Left lung (tissue), 10 donors: ENCODE measurements around the gene TAOK1. TPM values are rescaled to one million over a fixed set of nuclear protein-coding genes. Genes with fewer than 3 reads are reported as not detected.

Experiments
- ATAC-seq: fragments of 200-7000 bp; cut with Tn5 transposase; one replicate; pipeline ENCODE4 v1.9.1; 2020; ENCODE audit warnings: moderate library complexity
- DNase-seq, 4 donors: peaks; one replicate each; pipeline ENCODE4 v3.0.0-alpha.2; 2013 to 2020
- H3K27ac ChIP-seq, 2 donors: fragments of 200-600 bp; sonication (generic) in 1 of 2; one replicate each; pipeline versions ENCODE4 v1.5.0 to v1.8.0; 2020 to 2021
- H3K27me3 ChIP-seq, 2 donors: fragments of 200-600 bp; sonication (generic) in 1 of 2; one replicate each; pipeline versions ENCODE4 v1.5.0 to v1.8.0; 2020 to 2021
- H3K36me3 ChIP-seq, 2 donors: fragments of 200-600 bp; sonication (generic) in 1 of 2; one replicate each; pipeline versions ENCODE4 v1.5.0 to v1.8.0; 2020 to 2021
- H3K4me1 ChIP-seq, 2 donors: fragments of 200-600 bp; one replicate each; pipeline ENCODE4 v1.8.0; 2021
- H3K4me3 ChIP-seq, 2 donors: fragments of 200-600 bp; sonication (generic) in 1 of 2; one replicate each; pipeline versions ENCODE4 v1.5.0 to v1.8.0; 2020 to 2021; ENCODE audit warnings: mild to moderate bottlenecking in 1 of 2
- H3K9me3 ChIP-seq, 2 donors: fragments of 200-600 bp; sonication (generic) in 1 of 2; one replicate each; pipeline versions ENCODE4 v1.5.0 to v1.8.0; 2020 to 2021
- intact Hi-C, 2 donors: fragments of 100-400 bp; cut with DNase I; formaldehyde crosslinking; loops; one replicate each; pipeline versions ENCODE4 v1.11.2 to v1.14.2; 2022
- polyA plus RNA-seq, 6 donors: library from polyadenylated mRNA; unstranded; fragments of 120-200 nt; gene quantifications; one replicate each; pipeline ENCODE4 v1.2.1, GENCODE V29; 2013; ENCODE audit not compliant: insufficient read length in 6 of 6
- total RNA-seq, 2 donors: library from RNA; stranded (reverse); fragmentation: NEBNext Ultra II Directional; extraction: Animal tissue kit (Norgen Biotek cat#: 25700); gene quantifications; one replicate each; pipeline ENCODE4 v1.2.1, GENCODE V29; 2021
- TF ChIP-seq, protein P1 (sequence below), 2 donors: fragments of 200-600 bp; sonication (generic) in 1 of 2; IDR thresholded peaks; one replicate each; pipeline versions ENCODE4 v1.5.0 to v1.8.0; 2021; ENCODE audit warnings: antibody characterized with exemption in 2 of 2
- donor health status: DM: no; HTN: yes; CAD: no.
- donor health status: DM: no; HTN: no; CAD: no.

TAOK1 gene
- total and polyA plus RNA-seq, 8 donors = 43.4 to 66.0 (median 46.3) TPM

DNA sequence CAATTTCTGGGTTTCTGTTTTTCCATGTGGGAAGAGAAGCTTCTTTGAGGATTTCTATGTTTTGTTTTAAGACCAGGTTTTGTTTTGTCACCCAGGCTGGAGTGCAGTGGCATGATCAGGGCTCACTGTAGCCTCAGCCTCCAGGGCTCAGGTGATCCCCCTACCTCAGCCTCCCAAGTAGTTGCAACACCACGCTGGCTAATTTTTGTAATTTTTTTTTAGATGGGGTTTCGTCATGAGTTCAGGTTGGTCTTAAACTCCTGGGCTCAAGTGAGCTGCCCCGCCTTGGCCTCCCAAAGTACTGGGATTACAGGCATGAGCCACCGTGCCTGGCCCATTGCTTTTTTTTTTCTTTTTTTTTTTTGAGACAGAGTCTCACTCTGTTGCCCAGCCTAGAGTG lies 25.5 kb upstream of the TAOK1 start:
- H3K27ac ChIP-seq = no peak overlapping the region
- no peaks in the 10 kb centered on the region for H3K4me1 ChIP-seq
- intact Hi-C loops = no loop called here
- ATAC-seq (no peak), DNase-seq (no peak)
- H3K27me3 ChIP-seq = no peaks in the 10 kb centered on the region
- no peak overlapping the region for H3K4me3 ChIP-seq
- no peaks in the 10 kb centered on the region for H3K36me3 ChIP-seq
- H3K9me3 ChIP-seq = no peaks in the 10 kb centered on the region
- TF ChIP-seq, protein P1, sequence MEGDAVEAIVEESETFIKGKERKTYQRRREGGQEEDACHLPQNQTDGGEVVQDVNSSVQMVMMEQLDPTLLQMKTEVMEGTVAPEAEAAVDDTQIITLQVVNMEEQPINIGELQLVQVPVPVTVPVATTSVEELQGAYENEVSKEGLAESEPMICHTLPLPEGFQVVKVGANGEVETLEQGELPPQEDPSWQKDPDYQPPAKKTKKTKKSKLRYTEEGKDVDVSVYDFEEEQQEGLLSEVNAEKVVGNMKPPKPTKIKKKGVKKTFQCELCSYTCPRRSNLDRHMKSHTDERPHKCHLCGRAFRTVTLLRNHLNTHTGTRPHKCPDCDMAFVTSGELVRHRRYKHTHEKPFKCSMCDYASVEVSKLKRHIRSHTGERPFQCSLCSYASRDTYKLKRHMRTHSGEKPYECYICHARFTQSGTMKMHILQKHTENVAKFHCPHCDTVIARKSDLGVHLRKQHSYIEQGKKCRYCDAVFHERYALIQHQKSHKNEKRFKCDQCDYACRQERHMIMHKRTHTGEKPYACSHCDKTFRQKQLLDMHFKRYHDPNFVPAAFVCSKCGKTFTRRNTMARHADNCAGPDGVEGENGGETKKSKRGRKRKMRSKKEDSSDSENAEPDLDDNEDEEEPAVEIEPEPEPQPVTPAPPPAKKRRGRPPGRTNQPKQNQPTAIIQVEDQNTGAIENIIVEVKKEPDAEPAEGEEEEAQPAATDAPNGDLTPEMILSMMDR (IDR thresholded peaks at IDR 0.05) = no peak

DNA sequence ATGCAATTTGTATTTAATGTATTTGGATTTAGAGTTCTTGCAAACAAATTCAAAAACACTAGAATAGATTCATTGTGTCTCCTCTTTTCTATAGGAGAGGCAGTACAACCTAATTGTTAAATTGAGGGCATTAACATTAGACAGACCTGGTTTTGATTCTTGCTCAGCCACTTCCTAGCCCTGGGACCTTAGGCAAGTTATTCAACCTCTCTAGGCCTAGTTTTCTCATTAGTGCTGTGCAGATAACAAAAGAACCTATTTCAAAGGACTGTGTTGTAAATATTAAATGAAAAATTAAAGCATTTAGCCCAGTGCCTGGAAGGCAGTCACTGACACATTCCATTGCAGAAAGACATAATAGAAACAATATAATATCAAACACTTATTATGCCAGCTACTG lies 22.0 kb upstream of the TAOK1 start:
- no peaks in the 10 kb centered on the region for H3K4me1 ChIP-seq
- intact Hi-C loops = no loop called here
- H3K4me3 ChIP-seq = no peak overlapping the region
- DNase-seq (no peak), ATAC-seq (no peak)
- no peaks in the 10 kb centered on the region for H3K9me3 ChIP-seq
- TF ChIP-seq, protein P1 (IDR thresholded peaks at IDR 0.05) = no peak
- H3K27me3 ChIP-seq = no peaks in the 10 kb centered on the region
- no peak overlapping the region for H3K27ac ChIP-seq
- H3K36me3 ChIP-seq = no peaks in the 10 kb centered on the region

DNA sequence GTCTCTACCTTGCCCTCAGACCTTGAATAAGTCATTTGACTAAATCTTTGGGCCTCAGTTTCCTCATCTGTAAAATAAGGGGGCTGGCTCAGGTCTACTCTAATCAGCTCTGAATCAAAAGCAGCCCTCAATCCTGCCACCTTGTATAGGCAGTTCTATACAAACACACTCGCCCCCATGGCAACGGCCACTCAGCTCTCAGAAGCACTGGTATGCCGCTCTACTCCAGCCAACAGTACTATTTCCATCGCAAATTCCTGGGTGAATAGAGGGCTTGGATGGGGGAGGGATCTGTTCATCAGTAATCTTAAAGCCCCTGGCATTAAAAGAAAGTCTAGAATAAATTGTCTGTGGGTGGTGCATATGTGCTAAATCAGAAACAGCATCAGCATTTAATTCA lies 21.2 kb upstream of the TAOK1 start:
- no peaks in the 10 kb centered on the region for H3K36me3 ChIP-seq
- no peaks in the 10 kb centered on the region for H3K4me1 ChIP-seq
- H3K27ac ChIP-seq = no peak overlapping the region
- H3K4me3 ChIP-seq = no peak overlapping the region
- H3K27me3 ChIP-seq = no peaks in the 10 kb centered on the region
- TF ChIP-seq, protein P1 (IDR thresholded peaks at IDR 0.05) = no peak
- H3K9me3 ChIP-seq = no peaks in the 10 kb centered on the region
- intact Hi-C loops = no loop called here
- DNase-seq = peak in 2 of 4 donors; percentile 54 to 68
- peak; percentile 81 for ATAC-seq

DNA sequence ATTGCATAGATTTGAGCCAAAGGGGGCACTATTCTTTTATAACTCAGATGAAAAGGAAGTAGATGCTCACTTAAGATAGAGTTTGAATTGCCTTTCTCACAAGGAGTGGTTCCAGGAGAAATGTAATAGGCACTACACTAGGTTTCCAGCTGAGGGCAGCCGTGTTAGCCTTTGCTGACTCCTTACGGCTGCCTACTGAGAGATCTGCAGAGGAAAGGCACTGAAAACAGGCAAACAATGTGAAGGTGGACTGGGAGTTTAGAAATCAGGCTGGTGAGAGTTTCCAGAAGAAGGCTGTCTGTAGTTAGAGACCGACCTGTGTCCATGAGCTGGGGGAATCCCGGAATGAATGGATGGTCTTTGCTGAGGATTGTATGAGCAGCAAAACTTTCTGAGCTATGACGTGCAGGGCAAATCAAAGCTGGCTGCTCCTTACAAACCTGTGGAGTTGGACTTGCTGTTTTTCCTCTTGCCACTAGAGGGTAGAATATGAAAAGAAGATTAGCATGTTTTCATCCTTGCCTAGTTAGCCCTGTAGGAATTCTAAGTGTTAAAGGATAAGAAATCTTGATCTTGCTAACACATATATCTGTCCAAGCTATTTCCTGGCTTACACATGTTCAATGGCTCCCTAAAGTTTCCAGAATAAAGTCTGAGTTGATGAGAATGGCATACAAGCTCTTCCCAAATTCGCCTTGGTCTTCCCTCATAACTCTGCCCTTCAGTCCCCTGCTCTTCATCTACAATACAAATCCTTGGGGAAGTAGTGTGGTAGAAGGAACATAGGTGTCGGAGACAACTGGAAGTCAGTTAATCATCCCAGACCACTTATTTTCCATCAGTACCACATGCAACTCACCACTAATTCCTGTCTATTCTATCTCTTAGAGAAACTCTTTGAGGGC lies 20.1 kb upstream of the TAOK1 start:
- no peaks in the 10 kb centered on the region for H3K36me3 ChIP-seq
- no peaks in the 10 kb centered on the region for H3K4me1 ChIP-seq
- TF ChIP-seq, protein P1 (IDR thresholded peaks at IDR 0.05) = peak; percentile 63 to 84
- peak overlapping the region; percentile 38 to 49 for H3K27ac ChIP-seq
- H3K27me3 ChIP-seq = no peaks in the 10 kb centered on the region
- intact Hi-C loops = loop anchor here in 1 of 2 donors (5.0 kb wide), 1 partner anchor 167 kb away; no protein-coding TSS in a partner anchor
- DNase-seq (peak in 3 of 4 donors; percentile 38 to 82 (median 78)), ATAC-seq (peak; percentile 97)
- no peak overlapping the region for H3K4me3 ChIP-seq
- no peaks in the 10 kb centered on the region for H3K9me3 ChIP-seq

DNA sequence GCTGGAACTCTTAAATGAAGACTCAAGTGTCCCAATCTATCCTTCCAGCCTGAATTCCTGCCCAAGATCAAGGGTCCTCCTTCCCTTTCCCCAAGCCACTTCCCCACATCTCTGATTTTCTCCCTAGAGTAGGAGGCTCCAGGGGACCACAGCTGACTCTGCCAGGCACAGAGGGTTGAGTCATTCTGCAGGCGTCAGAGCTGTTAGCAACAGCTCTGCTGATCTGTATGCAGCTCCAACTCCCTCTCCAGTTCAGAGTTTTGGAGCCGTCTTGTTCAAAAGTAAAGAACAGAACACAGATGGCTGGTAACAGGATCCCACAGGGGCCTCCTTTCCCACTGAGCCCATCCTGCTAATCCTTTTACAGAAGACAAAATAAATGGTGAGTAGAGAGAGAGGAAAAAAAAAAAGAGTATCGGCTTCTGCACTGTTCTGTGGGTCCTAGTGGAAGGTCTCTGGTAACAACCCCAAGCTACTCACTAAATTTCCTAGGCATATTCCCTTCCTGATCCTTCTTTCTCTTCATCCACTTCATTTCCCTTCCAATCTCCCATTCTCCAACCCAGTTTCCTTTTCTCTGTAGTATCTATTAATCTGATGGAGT lies 13.4 kb upstream of the TAOK1 start:
- intact Hi-C loops = no loop called here
- no peak overlapping the region for H3K4me3 ChIP-seq
- H3K27me3 ChIP-seq = no peaks in the 10 kb centered on the region
- H3K9me3 ChIP-seq = no peaks in the 10 kb centered on the region
- peaks cover 0 to 7% of the 10 kb centered on the region in 2 donors for H3K4me1 ChIP-seq
- DNase-seq (peak in 2 of 4 donors; percentile 44 to 54), ATAC-seq (peak; percentile 86)
- no peak overlapping the region for H3K27ac ChIP-seq
- no peaks in the 10 kb centered on the region for H3K36me3 ChIP-seq
- TF ChIP-seq, protein P1 (IDR thresholded peaks at IDR 0.05) = no peak
